ENCODE data around the gene CNOT1. TPM values are rescaled to one million over a fixed set of nuclear protein-coding genes. Genes with fewer than 3 reads are reported as not detected.

The CNOT1 gene
- total and polyA plus RNA-seq, 4 donors, result 34.0 to 131 (median 78.5) TPM

- H3K27ac ChIP-seq (ENCODE audit: low read depth in 1 of 2, low read length in 2 of 2), result no peak overlapping the region
- TF ChIP-seq SP1 (IDR thresholded peaks at IDR 0.05) (no peak), RAD21 (IDR thresholded peaks at IDR 0.05) (no peak), YY1 (IDR thresholded peaks at IDR 0.05) (no peak), NR2F2 (IDR thresholded peaks at IDR 0.05) (no peak), FOXA2 (IDR thresholded peaks at IDR 0.05) (no peak), HNF4A (conservative IDR thresholded peaks at IDR 0.05) (no peak), JUND (IDR thresholded peaks at IDR 0.05) (no peak), TAF1 (conservative IDR thresholded peaks at IDR 0.05) (no peak), ATF3 (IDR thresholded peaks at IDR 0.05) (no peak), GABPA (IDR thresholded peaks at IDR 0.05 in 1 of 2, conservative IDR thresholded peaks at IDR 0.05 in 1 of 2) (no peak), RXRA (IDR thresholded peaks at IDR 0.05) (no peak), HNF4G (IDR thresholded peaks at IDR 0.05) (no peak)
- TF ChIP-seq, protein P1, sequence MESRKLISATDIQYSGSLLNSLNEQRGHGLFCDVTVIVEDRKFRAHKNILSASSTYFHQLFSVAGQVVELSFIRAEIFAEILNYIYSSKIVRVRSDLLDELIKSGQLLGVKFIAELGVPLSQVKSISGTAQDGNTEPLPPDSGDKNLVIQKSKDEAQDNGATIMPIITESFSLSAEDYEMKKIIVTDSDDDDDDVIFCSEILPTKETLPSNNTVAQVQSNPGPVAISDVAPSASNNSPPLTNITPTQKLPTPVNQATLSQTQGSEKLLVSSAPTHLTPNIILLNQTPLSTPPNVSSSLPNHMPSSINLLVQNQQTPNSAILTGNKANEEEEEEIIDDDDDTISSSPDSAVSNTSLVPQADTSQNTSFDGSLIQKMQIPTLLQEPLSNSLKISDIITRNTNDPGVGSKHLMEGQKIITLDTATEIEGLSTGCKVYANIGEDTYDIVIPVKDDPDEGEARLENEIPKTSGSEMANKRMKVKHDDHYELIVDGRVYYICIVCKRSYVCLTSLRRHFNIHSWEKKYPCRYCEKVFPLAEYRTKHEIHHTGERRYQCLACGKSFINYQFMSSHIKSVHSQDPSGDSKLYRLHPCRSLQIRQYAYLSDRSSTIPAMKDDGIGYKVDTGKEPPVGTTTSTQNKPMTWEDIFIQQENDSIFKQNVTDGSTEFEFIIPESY (IDR thresholded peaks at IDR 0.05), result no peak
- TF ChIP-seq, protein P2, sequence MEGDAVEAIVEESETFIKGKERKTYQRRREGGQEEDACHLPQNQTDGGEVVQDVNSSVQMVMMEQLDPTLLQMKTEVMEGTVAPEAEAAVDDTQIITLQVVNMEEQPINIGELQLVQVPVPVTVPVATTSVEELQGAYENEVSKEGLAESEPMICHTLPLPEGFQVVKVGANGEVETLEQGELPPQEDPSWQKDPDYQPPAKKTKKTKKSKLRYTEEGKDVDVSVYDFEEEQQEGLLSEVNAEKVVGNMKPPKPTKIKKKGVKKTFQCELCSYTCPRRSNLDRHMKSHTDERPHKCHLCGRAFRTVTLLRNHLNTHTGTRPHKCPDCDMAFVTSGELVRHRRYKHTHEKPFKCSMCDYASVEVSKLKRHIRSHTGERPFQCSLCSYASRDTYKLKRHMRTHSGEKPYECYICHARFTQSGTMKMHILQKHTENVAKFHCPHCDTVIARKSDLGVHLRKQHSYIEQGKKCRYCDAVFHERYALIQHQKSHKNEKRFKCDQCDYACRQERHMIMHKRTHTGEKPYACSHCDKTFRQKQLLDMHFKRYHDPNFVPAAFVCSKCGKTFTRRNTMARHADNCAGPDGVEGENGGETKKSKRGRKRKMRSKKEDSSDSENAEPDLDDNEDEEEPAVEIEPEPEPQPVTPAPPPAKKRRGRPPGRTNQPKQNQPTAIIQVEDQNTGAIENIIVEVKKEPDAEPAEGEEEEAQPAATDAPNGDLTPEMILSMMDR (IDR thresholded peaks at IDR 0.05; ENCODE audit: low read depth, low read length, missing input control), result no peak
- no peaks in the 10 kb centered on the region for H3K27me3 ChIP-seq (ENCODE audit: control insufficient read depth in 4 of 4, insufficient read depth in 4 of 4, low read length in 3 of 4)
- H3K9me3 ChIP-seq (ENCODE audit: control insufficient read depth in 4 of 4, low read length in 3 of 4), result no peaks in the 10 kb centered on the region
- H3K4me1 ChIP-seq (ENCODE audit: control insufficient read depth in 4 of 4, insufficient read depth in 4 of 4, low read length in 3 of 4), result peaks cover 0 to 5% (median 3%) of the 10 kb centered on the region in 4 donors
- no peak for DNase-seq (ENCODE audit: low spot score)
- H3K9ac ChIP-seq (ENCODE audit: low read depth in 1 of 2, low read length in 2 of 2), result no peak overlapping the region
- H3K4me3 ChIP-seq (ENCODE audit: low read depth in 1 of 3, low read length in 3 of 3), result no peak overlapping the region
- WGBS, result 94% methylated on average over 4 of the region's 4 CpGs
- peaks cover 5 to 26% (median 11%) of the 10 kb centered on the region in 4 donors for H3K36me3 ChIP-seq (ENCODE audit: control insufficient read depth in 4 of 4, insufficient read depth in 3 of 4, low read depth in 1 of 4, low read length in 3 of 4)
Measured at GRCh38 chr16:58678269-58678668, 48.6 kb upstream of the CNOT1 start.

GRCh38 chr16:58670946-58671583 lies 41.4 kb upstream of the CNOT1 start:
- DNase-seq (ENCODE audit: low spot score), result no peak
- Histone ChIP-seq H3K36me3 (ENCODE audit: control insufficient read depth in 4 of 4, insufficient read depth in 3 of 4, low read depth in 1 of 4, low read length in 3 of 4) (peaks cover 8 to 37% (median 11%) of the 10 kb centered on the region in 4 donors), H3K9me3 (ENCODE audit: control insufficient read depth in 4 of 4, low read length in 3 of 4) (no peaks in the 10 kb centered on the region), H3K4me1 (ENCODE audit: control insufficient read depth in 4 of 4, insufficient read depth in 4 of 4, low read length in 3 of 4) (no peaks in the 10 kb centered on the region), H3K9ac (ENCODE audit: low read depth in 1 of 2, low read length in 2 of 2) (no peak overlapping the region), H3K27me3 (ENCODE audit: control insufficient read depth in 4 of 4, insufficient read depth in 4 of 4, low read length in 3 of 4) (no peaks in the 10 kb centered on the region), H3K27ac (ENCODE audit: low read depth in 1 of 2, low read length in 2 of 2) (no peak overlapping the region), H3K4me3 (ENCODE audit: low read depth in 1 of 3, low read length in 3 of 3) (no peak overlapping the region)
- 97% methylated on average over 18 of the region's 18 CpGs for WGBS
- TF ChIP-seq, protein P3, sequence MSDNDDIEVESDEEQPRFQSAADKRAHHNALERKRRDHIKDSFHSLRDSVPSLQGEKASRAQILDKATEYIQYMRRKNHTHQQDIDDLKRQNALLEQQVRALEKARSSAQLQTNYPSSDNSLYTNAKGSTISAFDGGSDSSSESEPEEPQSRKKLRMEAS (IDR thresholded peaks at IDR 0.05), result no peak
- TF ChIP-seq, protein P1 (IDR thresholded peaks at IDR 0.05), result no peak
- no peak for TF ChIP-seq NR2F2 (IDR thresholded peaks at IDR 0.05)
- no peak for TF ChIP-seq RAD21 (IDR thresholded peaks at IDR 0.05)
- TF ChIP-seq SP1 (IDR thresholded peaks at IDR 0.05), result no peak

All from liver (tissue), 9 donors.